BJ (cell line): ENCODE data around the gene KCTD17. TPM values are rescaled to one million over a fixed set of nuclear protein-coding genes. Genes with fewer than 3 reads are reported as not detected.

ENCODE experiments used
- CTCF ChIA-PET: fragments of 350-600 bp; formaldehyde crosslinking; extraction: SDS; loops from one replicate; lab custom pipeline; 2021; ENCODE audit warnings: antibody characterized with exemption, inconsistent platforms; lab: Yijun Ruan, JAX
- POLR2A ChIA-PET: fragments of 300-600 bp; sonication (Branson Sonifier 250); formaldehyde crosslinking; extraction: SDS; loops from one replicate; lab custom pipeline; 2021; ENCODE audit warnings: antibody characterized with exemption; lab: Charles Lee
- DNase-seq: peaks from one replicate; pipeline ENCODE4 v3.0.0-alpha.2; 2011; ENCODE audit warnings: low read depth
- H3K27me3 ChIP-seq: 2 replicates; pipeline ENCODE4 v1.6.0; 2011; ENCODE audit warnings: low read length; ENCODE audit not compliant: control insufficient read depth, insufficient read depth
- H3K36me3 ChIP-seq: 2 replicates; pipeline ENCODE4 v1.5.1; 2011; ENCODE audit warnings: low read length; ENCODE audit not compliant: control insufficient read depth, insufficient read depth
- H3K4me3 ChIP-seq: 2 replicates; pipeline ENCODE4 v1.5.1; 2011; ENCODE audit warnings: low read depth, mild to moderate bottlenecking, control low read depth, low read length
- polyA plus RNA-seq: library from polyadenylated mRNA; depleted of rRNA; stranded (reverse); fragments of >200 nt; gene quantifications from 2 replicates; pipeline ENCODE4 v1.2.3, GENCODE V29; 2011
- TF ChIP-seq, protein P1 (sequence below): IDR thresholded peaks from 2 replicates; pipeline ENCODE4 v1.5.1; 2011; ENCODE audit warnings: low read depth, mild to moderate bottlenecking, control low read depth, inconsistent platforms, low read length, moderate library complexity; ENCODE audit not compliant: insufficient read depth

Gene KCTD17
- polyA plus RNA-seq, 1 experiment = 36.3 TPM

DNA sequence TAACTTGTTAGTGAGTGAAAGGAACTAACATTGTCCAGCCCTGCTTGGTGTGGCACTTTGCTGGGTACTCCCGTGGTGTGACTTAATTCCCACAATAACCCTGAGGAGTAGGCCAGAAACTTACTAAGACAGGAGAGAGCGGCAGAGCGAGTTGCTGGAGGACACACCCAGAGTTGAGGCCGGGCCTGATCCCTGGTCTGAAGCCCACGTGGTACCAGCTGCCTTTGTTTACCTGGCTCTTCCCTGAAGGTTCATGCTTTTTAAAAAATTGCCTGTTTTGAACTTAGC lies 31.4 kb upstream of the KCTD17 start:
- ChIA-PET POLR2A (no interaction called here), CTCF (interaction anchor here (0.7 to 1.1 kb wide), 2 partner anchors 9 to 13 kb away, joined by 3 read pairs; no protein-coding TSS in a partner anchor)
- H3K36me3 ChIP-seq = peaks cover 7% of the 10 kb centered on the region
- no peaks in the 10 kb centered on the region for H3K27me3 ChIP-seq
- peak overlapping the region; percentile 90 for H3K4me3 ChIP-seq
- TF ChIP-seq, protein P1, sequence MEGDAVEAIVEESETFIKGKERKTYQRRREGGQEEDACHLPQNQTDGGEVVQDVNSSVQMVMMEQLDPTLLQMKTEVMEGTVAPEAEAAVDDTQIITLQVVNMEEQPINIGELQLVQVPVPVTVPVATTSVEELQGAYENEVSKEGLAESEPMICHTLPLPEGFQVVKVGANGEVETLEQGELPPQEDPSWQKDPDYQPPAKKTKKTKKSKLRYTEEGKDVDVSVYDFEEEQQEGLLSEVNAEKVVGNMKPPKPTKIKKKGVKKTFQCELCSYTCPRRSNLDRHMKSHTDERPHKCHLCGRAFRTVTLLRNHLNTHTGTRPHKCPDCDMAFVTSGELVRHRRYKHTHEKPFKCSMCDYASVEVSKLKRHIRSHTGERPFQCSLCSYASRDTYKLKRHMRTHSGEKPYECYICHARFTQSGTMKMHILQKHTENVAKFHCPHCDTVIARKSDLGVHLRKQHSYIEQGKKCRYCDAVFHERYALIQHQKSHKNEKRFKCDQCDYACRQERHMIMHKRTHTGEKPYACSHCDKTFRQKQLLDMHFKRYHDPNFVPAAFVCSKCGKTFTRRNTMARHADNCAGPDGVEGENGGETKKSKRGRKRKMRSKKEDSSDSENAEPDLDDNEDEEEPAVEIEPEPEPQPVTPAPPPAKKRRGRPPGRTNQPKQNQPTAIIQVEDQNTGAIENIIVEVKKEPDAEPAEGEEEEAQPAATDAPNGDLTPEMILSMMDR = no peak
- DNase-seq = no peak

GRCh38 chr22:37021041-37021440 lies 30.5 kb upstream of the KCTD17 start:
- Histone ChIP-seq H3K36me3 (peaks cover 9% of the 10 kb centered on the region), H3K27me3 (no peaks in the 10 kb centered on the region), H3K4me3 (no peak overlapping the region)
- TF ChIP-seq, protein P1 = no peak
- DNase-seq = no peak
- CTCF ChIA-PET = interaction anchor here (0.7 to 2.5 kb wide), 7 partner anchors 8 to 22 kb away, joined by 3 to 13 read pairs (median 9); no protein-coding TSS in a partner anchor
- POLR2A ChIA-PET = no interaction called here

- H3K27me3 ChIP-seq = no peaks in the 10 kb centered on the region
- no peak for DNase-seq
- POLR2A ChIA-PET = no interaction called here
- H3K4me3 ChIP-seq = no peak overlapping the region
- CTCF ChIA-PET = interaction anchor here (0.6 to 2.5 kb wide), 7 partner anchors 8 to 21 kb away, joined by 3 to 13 read pairs (median 9); no protein-coding TSS in a partner anchor
- TF ChIP-seq, protein P1 = peak; percentile 84
- H3K36me3 ChIP-seq = peaks cover 8% of the 10 kb centered on the region
Observed at GRCh38 chr22:37021710-37022482, 29.6 kb upstream of the KCTD17 start.

DNA sequence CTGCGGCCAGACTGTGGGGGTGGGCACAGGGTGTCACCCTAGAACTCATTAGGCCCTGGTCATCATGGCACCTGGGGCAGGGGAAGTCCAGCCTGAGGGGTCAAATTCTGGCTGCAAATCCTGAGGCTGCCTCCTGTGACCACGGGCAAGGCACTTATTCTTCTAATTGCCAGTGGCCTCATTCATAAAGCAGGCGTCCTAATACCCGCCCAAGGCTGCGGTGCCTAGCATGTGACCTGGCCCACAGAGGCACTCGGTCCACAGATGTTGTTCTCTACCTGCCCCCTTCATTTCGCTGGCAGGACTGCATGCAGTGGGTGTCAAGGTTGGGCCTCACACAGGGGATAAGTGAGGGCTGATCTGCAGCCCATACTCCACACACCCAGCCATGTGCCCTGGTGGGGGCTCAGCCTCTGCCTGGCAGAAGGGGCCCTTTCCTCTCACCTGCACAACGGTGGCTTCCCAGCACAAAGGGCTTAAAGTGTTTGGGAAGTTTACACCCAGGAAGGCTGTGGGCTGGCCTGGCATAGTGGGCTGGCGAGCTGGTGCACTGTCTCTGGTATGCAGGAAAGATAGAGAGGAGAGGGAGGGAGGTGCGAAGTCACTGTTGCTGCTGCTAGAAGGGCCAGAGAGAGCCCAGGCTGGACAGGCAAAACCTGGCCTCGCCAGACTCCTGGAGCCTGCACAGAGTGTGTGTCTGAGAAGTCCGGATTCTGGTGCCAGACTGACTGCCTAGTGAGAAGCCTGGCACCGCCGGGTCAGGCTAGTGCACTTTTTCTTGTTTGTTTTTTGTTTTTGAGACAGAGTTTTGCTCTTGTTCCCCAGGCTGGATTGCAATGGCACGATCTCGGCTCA lies 28.8 kb upstream of the KCTD17 start:
- H3K4me3 ChIP-seq = no peak overlapping the region
- POLR2A ChIA-PET = no interaction called here

More for the DNA sequence above, 28.8 kb upstream of the KCTD17 start:
- Histone ChIP-seq H3K27me3 (no peaks in the 10 kb centered on the region), H3K36me3 (peaks cover 11% of the 10 kb centered on the region)
- no peak for DNase-seq
- TF ChIP-seq, protein P1 = no peak
- CTCF ChIA-PET = interaction anchor here (0.6 to 2.5 kb wide), 7 partner anchors 7 to 26 kb away, joined by 3 to 13 read pairs (median 9); no protein-coding TSS in a partner anchor
